Tibial artery (tissue), 4 donors: ENCODE results near the gene PCDHGC3.

ENCODE experiments used
- DNase-seq, 2 donors: peaks; one replicate each; pipeline ENCODE4 v3.0.0-alpha.2; 2019
- H3K27ac ChIP-seq, 2 donors: fragments of 200-600 bp; sonication (generic) in 1 of 2; 1 replicate in 1 of 2; 2 replicates in 1 of 2; pipeline ENCODE4 v1.5.1; 2018 to 2019; ENCODE audit warnings: mild to moderate bottlenecking in 1 of 2
- H3K27me3 ChIP-seq, 2 donors: fragments of 200-600 bp; sonication (generic) in 1 of 2; one replicate each; pipeline versions ENCODE4 v1.5.1 to v1.6.0; 2016 to 2019
- H3K36me3 ChIP-seq, 3 donors: fragments of 200-600 bp; sonication (generic) in 2 of 3; one replicate each; pipeline ENCODE4 v1.5.1; 2016 to 2019; ENCODE audit warnings: mild to moderate bottlenecking in 2 of 3
- H3K4me1 ChIP-seq, 4 donors: fragments of 200-600 bp; sonication (generic) in 2 of 4; 1 replicate in 3 of 4; 2 replicates in 1 of 4; pipeline ENCODE4 v1.5.1; 2016 to 2019
- H3K4me3 ChIP-seq, 2 donors: fragments of 200-600 bp; sonication (generic) in 1 of 2; 1 replicate in 1 of 2; 2 replicates in 1 of 2; pipeline ENCODE4 v1.5.1; 2018 to 2019; ENCODE audit warnings: mild to moderate bottlenecking in 2 of 2
- H3K9me3 ChIP-seq, 3 donors: fragments of 200-600 bp; sonication (generic) in 1 of 3; one replicate each; pipeline ENCODE4 v1.5.1; 2016 to 2019
- CTCF ChIP-seq, 2 experiments: fragments of 200-600 bp in 1 of 2; fragments of 450-650 bp in 1 of 2; IDR thresholded peaks; one replicate each; pipeline ENCODE4 v1.5.1; 2017 to 2019; ENCODE audit warnings: antibody characterized with exemption in 2 of 2, mild to moderate bottlenecking in 1 of 2, moderate library complexity in 1 of 2
- intact Hi-C: fragments of 100-400 bp; cut with DNase I; formaldehyde crosslinking; loops from one replicate; pipeline ENCODE4 v1.15.0; 2023; ENCODE audit warnings: low total_unique reads

Gene PCDHGC3

GRCh38 chr5:141513627-141514329, 38.0 kb downstream of the PCDHGC3 start:
- no peaks in the 10 kb centered on the region for H3K27me3 ChIP-seq
- peak overlapping the region; percentile 66 to 71 for H3K4me3 ChIP-seq
- intact Hi-C loops = loop anchor here (5.0 to 10.0 kb wide), 3 partner anchors 36 to 1109 kb away; partner anchors contain the start of genes ANKHD1 and PCDHGC3
- no peak for TF ChIP-seq CTCF (IDR thresholded peaks at IDR 0.05)
- DNase-seq = peak; percentile 87 to 95
- H3K9me3 ChIP-seq = no peaks in the 10 kb centered on the region
- H3K36me3 ChIP-seq = peaks cover 0 to 32% (median 12%) of the 10 kb centered on the region in 3 donors
- H3K4me1 ChIP-seq = peaks cover 0 to 60% (median 43%) of the 10 kb centered on the region in 4 donors
- peak overlapping the region; percentile 91 to 95 for H3K27ac ChIP-seq

GRCh38 chr5:141514330-141515133, 38.8 kb downstream of the PCDHGC3 start:
- Histone ChIP-seq H3K4me3 (peak overlapping the region; percentile 66 to 71), H3K27ac (peak overlapping the region; percentile 91 to 95), H3K9me3 (no peaks in the 10 kb centered on the region), H3K36me3 (peaks cover 0 to 38% (median 18%) of the 10 kb centered on the region in 3 donors), H3K27me3 (no peaks in the 10 kb centered on the region), H3K4me1 (peaks cover 0 to 53% (median 38%) of the 10 kb centered on the region in 4 donors)
- no peak for DNase-seq
- intact Hi-C loops = loop anchor here (5.0 to 10.0 kb wide), 3 partner anchors 37 to 1110 kb away; partner anchors contain the start of genes ANKHD1 and PCDHGC3
- TF ChIP-seq CTCF (IDR thresholded peaks at IDR 0.05) = no peak

- Histone ChIP-seq H3K4me1 (peaks cover 0 to 47% (median 33%) of the 10 kb centered on the region in 4 donors), H3K27ac (peak overlapping the region; percentile 91 to 95), H3K36me3 (peaks cover 0 to 38% (median 18%) of the 10 kb centered on the region in 3 donors), H3K4me3 (no peak overlapping the region), H3K27me3 (no peaks in the 10 kb centered on the region), H3K9me3 (no peaks in the 10 kb centered on the region)
- no peak for TF ChIP-seq CTCF (IDR thresholded peaks at IDR 0.05)
- intact Hi-C loops = loop anchor here (10.0 kb wide), 1 partner anchor 1110 kb away; the partner anchor contains the start of gene ANKHD1
- DNase-seq = no peak
Measured at GRCh38 chr5:141515141-141515540, 39.4 kb downstream of the PCDHGC3 start.

- no peak for DNase-seq
- TF ChIP-seq CTCF (IDR thresholded peaks at IDR 0.05) = no peak
- intact Hi-C loops = loop anchor here (10.0 kb wide), 1 partner anchor 1111 kb away; the partner anchor contains the start of gene ANKHD1
- Histone ChIP-seq H3K4me1 (peaks cover 0 to 46% (median 37%) of the 10 kb centered on the region in 4 donors), H3K27ac (peak overlapping the region; percentile 91 to 95), H3K9me3 (no peaks in the 10 kb centered on the region), H3K27me3 (no peaks in the 10 kb centered on the region), H3K4me3 (no peak overlapping the region), H3K36me3 (peaks cover 0 to 31% (median 18%) of the 10 kb centered on the region in 3 donors)
Measured at GRCh38 chr5:141515946-141516671, 40.3 kb downstream of the PCDHGC3 start.

- peak; percentile 77 to 85 for DNase-seq
- H3K9me3 ChIP-seq = no peaks in the 10 kb centered on the region
- intact Hi-C loops = loop anchor here (10.0 kb wide), 1 partner anchor 1112 kb away; the partner anchor contains the start of gene ANKHD1
Measured at GRCh38 chr5:141516672-141517025, 40.9 kb downstream of the PCDHGC3 start.

More at GRCh38 chr5:141516672-141517025, 40.9 kb downstream of the PCDHGC3 start:
- Histone ChIP-seq H3K4me1 (peaks cover 0 to 50% (median 38%) of the 10 kb centered on the region in 4 donors), H3K27me3 (no peaks in the 10 kb centered on the region), H3K4me3 (no peak overlapping the region), H3K27ac (peak overlapping the region; percentile 91 to 95), H3K36me3 (peaks cover 0 to 26% (median 18%) of the 10 kb centered on the region in 3 donors)
- TF ChIP-seq CTCF (IDR thresholded peaks at IDR 0.05) = no peak
